Progenitor cell of endocrine pancreas (in vitro differentiated cells): Measurements from ENCODE around the gene CACNA1B. TPM values are rescaled to one million over a fixed set of nuclear protein-coding genes. Genes with fewer than 3 reads are reported as not detected.

Experiments used
- DNase-seq: peaks from one replicate; pipeline ENCODE4 v3.0.0; 2021; ENCODE audit warnings: low spot score; ENCODE audit not compliant: unreplicated experiment
- H3K27ac Mint-ChIP-seq: 2 replicates; pipeline ENCODE4 v1.8.0; 2021; ENCODE audit warnings: mild to moderate bottlenecking, moderate library complexity, mixed read lengths
- H3K27me3 Mint-ChIP-seq: 2 replicates; pipeline ENCODE4 v1.8.0; 2021; ENCODE audit warnings: mixed read lengths
- H3K36me3 Mint-ChIP-seq: 2 replicates; pipeline ENCODE4 v1.8.0; 2022; ENCODE audit warnings: mixed read lengths; ENCODE audit not compliant: insufficient read depth
- H3K4me1 Mint-ChIP-seq: 2 replicates; pipeline ENCODE4 v1.8.0; 2021; ENCODE audit warnings: low read depth, mixed read lengths
- H3K4me3 Mint-ChIP-seq: 2 replicates; pipeline ENCODE4 v1.8.0; 2021; ENCODE audit warnings: low read depth, mild to moderate bottlenecking, moderate library complexity, mixed read lengths
- H3K9me3 Mint-ChIP-seq: 2 replicates; pipeline ENCODE4 v1.8.0; 2021; ENCODE audit warnings: low read depth, mixed read lengths
- CTCF ChIP-seq: fragments of 200-600 bp; sonication (generic); IDR thresholded peaks from one replicate; pipeline ENCODE4 v1.5.0; 2021; ENCODE audit warnings: antibody characterized with exemption, mild to moderate bottlenecking; ENCODE audit not compliant: unreplicated experiment
- total RNA-seq: library from RNA; stranded (reverse); gene quantifications from 2 replicates; pipeline ENCODE4 v1.2.1, GENCODE V29; 2021

CACNA1B gene
- total RNA-seq, 1 donor from 2014 or later: 2.4 TPM

GRCh38 chr9:137924761-137925369 is 47.3 kb downstream of the CACNA1B start:
- Mint-ChIP-seq H3K36me3 (no peaks in the 10 kb centered on the region), H3K4me3 (no peak overlapping the region), H3K4me1 (no peaks in the 10 kb centered on the region), H3K27ac (no peak overlapping the region), H3K9me3 (peaks cover 27% of the 10 kb centered on the region), H3K27me3 (no peaks in the 10 kb centered on the region)
- no peak for TF ChIP-seq CTCF
- no peak for DNase-seq

GRCh38 chr9:137943655-137944054 is 66.1 kb downstream of the CACNA1B start:
- Mint-ChIP-seq H3K9me3 (peaks cover 49% of the 10 kb centered on the region), H3K4me1 (no peaks in the 10 kb centered on the region), H3K4me3 (no peak overlapping the region), H3K27ac (no peak overlapping the region), H3K27me3 (no peaks in the 10 kb centered on the region), H3K36me3 (peaks cover 2% of the 10 kb centered on the region)
- no peak for TF ChIP-seq CTCF
- no peak for DNase-seq

GRCh38 chr9:137945581-137945980 is 68.0 kb downstream of the CACNA1B start:
- Mint-ChIP-seq H3K4me3 (no peak overlapping the region), H3K27me3 (no peaks in the 10 kb centered on the region), H3K4me1 (no peaks in the 10 kb centered on the region), H3K27ac (no peak overlapping the region), H3K9me3 (peaks cover 47% of the 10 kb centered on the region), H3K36me3 (peaks cover 2% of the 10 kb centered on the region)
- no peak for TF ChIP-seq CTCF
- no peak for DNase-seq

GRCh38 chr9:137946993-137947392 is 69.4 kb downstream of the CACNA1B start:
- no peak overlapping the region for H3K4me3 Mint-ChIP-seq
- H3K9me3 Mint-ChIP-seq: peaks cover 33% of the 10 kb centered on the region
- H3K27ac Mint-ChIP-seq: no peak overlapping the region
- TF ChIP-seq CTCF: no peak
- H3K36me3 Mint-ChIP-seq: peaks cover 2% of the 10 kb centered on the region
- DNase-seq: no peak
- H3K27me3 Mint-ChIP-seq: no peaks in the 10 kb centered on the region
- no peaks in the 10 kb centered on the region for H3K4me1 Mint-ChIP-seq

GRCh38 chr9:137948642-137949041 is 71.1 kb downstream of the CACNA1B start:
- TF ChIP-seq CTCF: no peak
- Mint-ChIP-seq H3K9me3 (peaks cover 20% of the 10 kb centered on the region), H3K36me3 (no peaks in the 10 kb centered on the region), H3K4me3 (no peak overlapping the region), H3K4me1 (no peaks in the 10 kb centered on the region), H3K27ac (no peak overlapping the region), H3K27me3 (no peaks in the 10 kb centered on the region)
- DNase-seq: no peak
